Globus pallidus (tissue), 1 donor: ENCODE data around the gene IPO5.

Source experiments
- DNase-seq: peaks from one replicate; pipeline ENCODE4 v3.0.0-alpha.2; 2015; ENCODE audit warnings: low spot score

The IPO5 gene

GRCh38 chr13:98059276-98059675, 105.8 kb downstream of the IPO5 start:
- no peak for DNase-seq

- DNase-seq, result no peak
Measured at GRCh38 chr13:98060282-98060681, 106.8 kb downstream of the IPO5 start.

- no peak for DNase-seq
Measured at GRCh38 chr13:98065468-98065867, 112.0 kb downstream of the IPO5 start.

- no peak for DNase-seq
Measured at GRCh38 chr13:98066636-98067035, 113.2 kb downstream of the IPO5 start.

- no peak for DNase-seq
Measured at GRCh38 chr13:98068521-98068920, 115.0 kb downstream of the IPO5 start.

- DNase-seq, result no peak
Measured at GRCh38 chr13:98069985-98070384, 116.5 kb downstream of the IPO5 start.

- DNase-seq, result no peak
Measured at GRCh38 chr13:98071316-98071715, 117.8 kb downstream of the IPO5 start.

- DNase-seq, result no peak
Measured at GRCh38 chr13:98072476-98072875, 119.0 kb downstream of the IPO5 start.
